Activated gamma-delta T cell treated with anti-CD3 and anti-CD28 coated beads, Interleukin-2, amount 50 U/mL, for 16 hours (primary cell): ENCODE results near the gene COA3.

Source experiments
- DNase-seq: peaks from one replicate; pipeline ENCODE4 v3.0.0-alpha.2; 2020; ENCODE audit warnings: low read depth

Gene COA3, protein sequence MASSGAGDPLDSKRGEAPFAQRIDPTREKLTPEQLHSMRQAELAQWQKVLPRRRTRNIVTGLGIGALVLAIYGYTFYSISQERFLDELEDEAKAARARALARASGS

DNA sequence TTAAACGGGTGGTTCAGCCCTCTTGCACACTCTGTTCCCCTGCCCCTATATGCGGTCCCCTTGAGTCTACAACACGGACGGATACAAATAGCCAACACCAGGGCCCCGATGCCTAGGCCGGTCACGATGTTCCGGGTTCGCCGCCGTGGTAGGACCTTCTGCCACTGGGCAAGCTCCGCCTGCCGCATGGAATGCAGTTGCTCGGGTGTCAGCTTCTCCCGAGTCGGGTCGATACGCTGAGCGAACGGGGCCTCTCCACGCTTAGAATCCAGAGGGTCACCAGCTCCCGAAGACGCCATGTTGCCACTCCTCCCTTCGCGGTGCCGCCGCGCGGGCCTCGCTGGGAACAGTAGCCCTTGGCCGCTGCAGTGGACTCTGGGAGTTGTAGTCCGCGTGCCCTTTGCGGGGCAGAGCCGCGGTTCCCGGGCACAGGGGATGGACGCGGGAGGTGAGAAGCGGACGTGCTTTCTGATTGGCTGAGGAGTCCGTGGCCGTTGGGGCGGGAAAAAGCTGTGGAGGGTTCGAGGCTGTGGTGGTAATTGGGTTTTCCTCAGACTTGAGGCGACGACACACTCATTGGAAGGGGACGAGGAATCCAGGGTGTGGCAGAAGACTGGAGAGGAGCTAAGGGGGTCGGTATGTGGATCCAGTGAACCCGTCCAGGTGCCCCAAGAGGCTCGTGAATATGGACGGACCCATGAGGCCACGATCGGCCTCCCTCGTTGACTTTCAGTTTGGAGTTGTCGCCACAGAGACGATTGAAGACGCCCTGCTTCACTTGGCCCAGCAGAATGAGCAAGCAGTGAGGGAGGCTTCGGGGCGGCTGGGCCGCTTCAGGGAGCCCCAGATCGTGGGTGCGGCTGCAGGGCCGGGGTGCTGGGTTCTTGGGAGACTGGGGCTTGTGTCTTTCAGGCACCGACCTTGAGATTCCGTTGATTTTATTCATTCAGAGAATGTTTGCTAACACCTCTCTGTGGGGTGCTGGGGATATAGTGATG, at the start of gene COA3, which contains the start of gene CNTD1:
COA3 (minus strand) TSS at position 322 of the 998 bp plus-strand sequence; CDS start at position 299, 23 bp downstream.
CNTD1 (plus strand) TSS at position 479 of the 998 bp plus-strand sequence; CDS start at position 686, 207 bp downstream.
- DNase-seq: peak; percentile 56

DNA sequence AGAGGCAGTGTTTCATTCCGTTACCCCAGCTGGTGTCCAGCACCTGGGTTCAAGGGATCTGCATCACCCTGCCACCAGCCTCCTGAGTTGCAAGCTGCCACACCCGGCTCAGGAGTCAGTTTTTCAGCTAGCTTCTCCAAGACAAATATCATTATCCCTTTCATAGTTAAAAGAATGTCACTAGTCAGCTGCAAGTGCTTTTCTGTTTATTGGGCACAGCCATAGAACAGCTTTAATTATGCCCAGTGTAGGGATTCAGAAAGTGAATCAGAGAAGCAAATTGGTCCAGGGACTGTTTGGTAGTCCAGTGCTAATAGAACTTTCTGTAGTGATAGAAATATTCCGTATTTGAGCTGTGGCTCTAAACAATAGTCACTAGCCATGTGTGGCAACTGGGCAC, 49.6 kb upstream of the COA3 start:
- no peak for DNase-seq

DNA sequence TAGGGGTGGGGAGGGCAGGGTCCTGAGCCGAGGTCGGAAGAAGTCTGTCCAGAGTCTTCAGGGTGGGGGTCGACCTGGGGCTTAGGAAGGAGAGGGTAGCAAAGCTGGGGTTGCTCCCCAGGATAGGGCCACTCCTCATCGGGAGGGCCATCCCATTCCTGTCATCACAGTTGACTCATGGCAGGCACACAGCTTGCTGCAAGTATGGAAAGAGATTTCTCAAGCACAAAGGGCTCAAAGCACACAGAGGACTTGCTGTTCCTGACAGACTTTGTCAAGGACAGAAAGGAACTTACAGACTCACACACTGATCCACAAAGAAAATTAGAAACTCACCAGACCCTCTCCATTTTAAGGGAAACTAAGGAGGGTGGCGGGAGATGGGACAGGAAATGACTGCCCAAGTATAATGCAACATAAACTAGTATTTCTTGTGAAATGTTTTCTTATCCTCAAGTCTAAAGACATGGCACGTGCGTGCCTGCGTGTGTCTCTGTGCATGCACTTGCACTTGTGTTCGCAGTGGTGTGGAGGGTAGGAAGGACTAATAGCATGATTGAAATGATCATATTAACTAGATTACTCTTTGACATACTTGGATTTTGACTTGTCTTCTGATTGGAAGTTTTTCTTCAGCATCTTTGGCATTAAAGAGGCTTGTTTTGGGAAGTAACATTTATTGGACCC, 48.2 kb upstream of the COA3 start:
- DNase-seq: no peak

DNA sequence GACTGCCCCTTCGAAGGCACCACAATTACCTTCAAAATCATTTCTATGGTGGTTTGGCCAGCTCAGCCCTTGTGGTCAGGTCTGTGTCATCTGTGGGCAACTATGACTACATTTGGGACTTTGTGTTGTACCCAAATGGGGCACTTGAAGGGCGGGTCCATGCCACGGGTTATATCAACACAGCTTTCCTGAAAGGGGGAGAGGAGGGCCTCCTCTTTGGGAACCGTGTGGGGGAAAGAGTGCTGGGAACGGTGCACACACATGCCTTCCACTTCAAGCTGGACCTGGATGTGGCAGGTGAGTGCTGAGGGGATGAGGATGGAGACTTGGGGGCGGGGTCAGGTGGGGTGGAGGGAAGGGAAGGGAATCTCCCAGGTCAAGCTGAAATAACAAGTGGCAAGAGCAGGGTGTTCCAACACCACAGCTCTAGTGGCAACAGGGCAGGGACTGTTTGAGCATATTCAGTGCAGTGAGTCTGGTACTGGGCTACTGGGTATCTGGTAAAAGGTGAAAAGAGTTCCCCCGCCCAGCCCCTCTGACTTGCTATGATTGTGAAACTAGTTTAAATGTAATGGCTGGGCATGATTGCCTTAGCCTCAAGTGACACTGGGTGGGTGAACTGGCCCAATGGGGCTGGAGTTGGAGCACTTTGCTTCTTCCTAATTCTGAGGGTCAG, 47.6 kb upstream of the COA3 start:
- DNase-seq: no peak

DNA sequence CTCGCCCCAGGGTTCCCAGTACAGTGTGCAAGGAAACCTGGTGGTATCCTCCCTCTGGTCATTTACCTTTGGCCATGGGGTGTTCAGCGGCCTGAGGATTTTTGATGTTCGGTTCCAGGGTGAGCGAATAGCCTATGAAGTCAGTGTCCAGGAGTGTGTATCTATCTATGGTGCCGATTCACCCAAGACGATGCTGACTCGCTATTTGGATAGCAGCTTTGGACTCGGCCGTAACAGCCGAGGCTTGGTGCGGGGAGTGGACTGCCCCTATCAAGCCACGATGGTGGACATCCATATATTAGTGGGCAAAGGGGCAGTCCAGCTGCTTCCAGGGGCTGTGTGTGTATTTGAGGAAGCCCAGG, 47.0 kb upstream of the COA3 start:
- no peak for DNase-seq

GRCh38 chr17:42844761-42845555, 46.5 kb upstream of the COA3 start:
- no peak for DNase-seq

DNA sequence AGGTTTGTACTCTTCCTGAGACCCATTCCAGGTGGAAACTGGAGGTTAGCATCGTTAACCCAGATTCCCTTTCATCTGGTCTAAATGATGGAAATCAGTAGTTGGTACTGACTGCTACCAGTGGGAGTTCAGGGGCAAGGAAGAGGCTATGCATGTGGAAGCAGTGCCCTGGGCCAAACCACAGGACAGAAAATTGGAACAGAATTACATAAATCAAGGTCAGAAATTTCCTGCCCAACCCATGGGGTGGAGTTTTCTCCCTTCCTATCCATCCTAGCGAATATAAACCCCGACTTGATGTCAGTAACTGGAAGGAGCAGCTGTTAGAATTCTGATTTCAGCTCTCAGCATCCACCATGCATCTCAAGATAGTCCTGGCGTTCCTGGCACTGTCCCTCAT, 45.8 kb upstream of the COA3 start, which contains the start of gene AOC2:
AOC2 (plus strand) TSS at position 310 of the 400 bp plus-strand sequence; CDS start at position 357, 47 bp downstream.
- no peak for DNase-seq

DNA sequence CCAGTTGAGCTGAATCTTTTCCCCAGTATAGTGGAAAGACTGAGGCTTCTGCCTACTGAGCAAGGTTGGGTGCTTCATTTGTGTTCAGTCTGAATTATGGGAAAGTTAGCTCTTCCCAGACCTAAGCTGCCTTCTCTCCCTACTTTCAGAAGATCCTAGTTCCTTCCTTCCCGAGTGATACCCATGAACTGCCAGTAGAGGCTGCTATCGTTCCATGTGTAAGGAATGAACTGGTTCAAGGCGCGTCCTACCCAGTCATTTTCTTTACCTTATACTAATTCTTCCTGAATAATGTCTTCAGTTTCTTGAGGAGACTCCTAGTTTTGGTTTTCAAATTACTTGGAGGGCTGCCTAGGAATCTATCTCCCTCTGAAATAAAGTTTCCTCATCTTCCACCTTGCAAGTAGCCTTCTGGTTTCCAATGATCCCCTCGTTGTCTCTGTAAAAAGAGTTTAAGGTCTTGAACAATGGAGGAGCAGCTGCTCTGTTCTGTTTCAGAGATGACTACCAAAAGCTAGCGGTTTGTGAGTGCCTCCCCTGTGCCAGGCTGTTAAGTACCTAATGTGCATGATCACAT, 44.9 kb upstream of the COA3 start:
- DNase-seq: no peak

- no peak for DNase-seq
Measured at GRCh38 chr17:42841975-42842685, 43.6 kb upstream of the COA3 start.

- DNase-seq: no peak
Measured at GRCh38 chr17:42835732-42836131, 37.2 kb upstream of the COA3 start.

- no peak for DNase-seq
Measured at GRCh38 chr17:42833767-42834422, 35.4 kb upstream of the COA3 start.

GRCh38 chr17:42832934-42833766, 34.6 kb upstream of the COA3 start, which contains the start of gene PSME3:
PSME3 (plus strand) TSS chr17:42833397; CDS start chr17:42833632, 235 bp downstream.
- peak; percentile 81 for DNase-seq

DNA sequence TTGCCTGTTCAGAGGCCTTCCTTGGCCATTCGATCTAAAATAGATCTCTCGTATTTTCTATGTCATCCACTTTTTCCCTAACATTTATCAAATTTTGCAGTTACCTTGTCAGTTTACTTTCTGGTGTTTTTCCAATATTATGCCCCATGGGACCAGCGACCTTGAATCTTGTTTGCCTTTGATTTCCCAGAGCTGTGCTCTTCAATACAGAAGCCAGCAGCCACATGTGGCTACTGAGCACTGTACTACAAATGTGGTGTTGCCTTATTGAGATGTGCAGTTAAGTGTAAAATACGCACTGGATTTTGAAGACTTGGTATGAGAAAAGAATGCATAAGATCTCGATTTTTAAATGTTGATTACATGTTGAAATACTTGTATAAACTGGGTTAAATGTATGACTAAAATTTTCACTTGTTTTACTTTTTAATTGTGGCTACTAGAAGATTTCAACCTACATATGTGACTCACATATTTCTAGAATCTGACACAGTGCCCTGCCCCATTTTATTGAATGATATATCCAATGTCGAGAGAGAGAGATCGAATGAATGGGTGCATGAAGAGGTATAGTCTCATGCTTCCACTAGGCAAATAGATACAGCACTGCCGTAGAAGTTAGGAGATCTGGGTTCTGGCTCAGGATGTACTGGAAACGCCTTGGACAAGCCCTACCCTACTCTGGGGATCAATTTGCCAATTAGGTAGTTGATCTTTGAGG, 33.9 kb upstream of the COA3 start:
- no peak for DNase-seq

GRCh38 chr17:42830971-42831370, 32.5 kb upstream of the COA3 start:
- DNase-seq: no peak

DNA sequence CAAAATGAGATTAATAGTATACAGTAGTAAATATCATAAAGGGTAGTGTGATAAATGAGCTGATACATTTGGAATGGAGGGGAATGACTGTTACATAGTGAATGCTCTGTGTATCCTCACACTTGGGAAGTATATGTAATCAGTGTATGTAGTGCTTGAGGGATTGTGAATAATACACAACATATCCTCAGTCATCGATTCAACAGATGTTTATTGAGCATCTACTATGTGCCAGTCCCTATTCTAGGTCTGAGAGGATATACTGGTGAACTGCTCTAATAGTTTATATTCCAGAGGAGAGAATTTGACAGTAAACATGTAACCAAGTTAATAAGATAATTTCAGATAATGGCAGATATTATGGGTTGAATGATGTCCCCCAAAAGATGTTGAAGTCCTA, 29.0 kb upstream of the COA3 start:
- no peak for DNase-seq

- DNase-seq: no peak
Measured at GRCh38 chr17:42821176-42821575, 22.7 kb upstream of the COA3 start.

DNA sequence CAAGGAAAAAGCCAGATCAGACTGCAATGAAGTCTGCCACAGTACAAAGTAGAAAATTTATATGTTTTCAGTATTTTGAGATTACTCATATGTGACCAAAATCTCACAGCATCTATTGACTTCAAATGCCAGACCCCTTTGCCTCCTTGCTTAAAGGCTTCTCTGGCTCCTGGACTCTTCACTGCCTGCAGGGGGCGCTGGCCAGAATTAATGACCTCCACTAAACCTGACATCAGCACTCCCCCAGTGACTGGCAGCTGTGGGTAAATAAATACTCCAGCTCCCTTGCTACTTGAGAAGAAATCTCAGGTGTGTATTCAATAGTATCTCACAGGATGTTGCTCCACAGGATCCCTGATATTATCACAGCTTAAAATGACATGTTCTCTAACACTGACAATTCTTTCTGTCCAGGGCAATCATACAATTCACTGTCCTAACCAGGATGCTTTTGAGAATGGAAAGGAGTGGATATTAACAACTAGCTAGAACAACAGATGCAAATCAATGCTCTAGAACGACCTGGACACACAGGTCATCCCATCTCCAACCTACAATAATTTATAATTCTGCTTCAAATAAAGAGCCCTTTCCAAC, 21.5 kb upstream of the COA3 start:
- peak; percentile 46 for DNase-seq

DNA sequence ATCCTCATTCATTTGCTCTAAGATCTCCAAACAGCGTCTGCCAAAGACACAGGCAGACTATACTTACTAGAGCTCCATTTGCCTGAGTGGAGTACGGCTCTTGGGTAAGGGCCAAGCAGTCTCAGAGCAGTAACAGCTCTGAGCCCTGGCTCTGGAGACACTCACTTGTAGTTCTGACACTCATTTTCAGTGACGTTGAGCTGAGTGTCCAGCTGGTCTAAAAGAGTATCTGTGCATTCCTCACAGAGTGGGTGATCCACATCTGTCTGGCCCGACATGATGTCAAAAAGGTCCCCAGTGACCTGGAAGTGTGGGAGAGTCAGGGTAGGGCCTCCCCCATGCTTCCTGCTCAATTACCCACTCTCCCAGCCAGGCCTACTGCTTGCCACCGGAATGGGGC, 19.9 kb upstream of the COA3 start:
- DNase-seq: no peak
